ENCODE data around the gene TRAF5. TPM values are rescaled to one million over a fixed set of nuclear protein-coding genes. Genes with fewer than 3 reads are reported as not detected.
"Not testable (repeated sequence)": the region's sequence is repeated elsewhere in the genome, so short reads cannot be mapped to it uniquely, and the experiment has no call there.

TRAF5 gene
- total RNA-seq, 1 experiment from 2014 or later = 8.1 TPM

GRCh38 chr1:211347077-211347844 lies 20.6 kb downstream of the TRAF5 start:
- Histone ChIP-seq H3K4me2 (no peak overlapping the region), H3K9me2 (ENCODE audit: insufficient read depth) (no peaks in the 10 kb centered on the region), H4K20me1 (ENCODE audit: insufficient read depth) (0 out of 2 replicates have a peak, but pooled peaks cover 3% of the 10 kb centered on the region), H3K36me3 (ENCODE audit: low read depth) (no peaks in the 10 kb centered on the region), H3K4me3 (no peak overlapping the region), H3K79me2 (ENCODE audit: low read depth) (no peaks in the 10 kb centered on the region), H3F3A (ENCODE audit: insufficient read depth, low read depth) (0 out of 2 replicates have a peak, but pooled peaks cover 3% of the 10 kb centered on the region), H2AFZ (no peak overlapping the region), H3K9me3 (ENCODE audit: insufficient read depth, low read depth) (0 out of 2 replicates have a peak, but pooled peaks cover 3% of the 10 kb centered on the region), H3K4me1 (replicated peaks; ENCODE audit: insufficient read depth) (peaks cover 6% of the 10 kb centered on the region), H3K27ac (no peak overlapping the region), H3K27me3 (ENCODE audit: insufficient read depth, low read depth) (no peaks in the 10 kb centered on the region)
- no peak for TF ChIP-seq EZH2 (IDR thresholded peaks at IDR 0.05; ENCODE audit: low read depth)
- no peak for TF ChIP-seq CTCF (conservative IDR thresholded peaks at IDR 0.05)
- BruUV-seq (replicated peaks) = no TSS peak
- ChIA-PET POLR2A (ENCODE audit: unreplicated experiment) (no interaction called here), CTCF (interaction anchor here (1.2 kb wide), 1 partner anchor 9 kb away, joined by 3 read pairs; no protein-coding TSS in a partner anchor)
- intact Hi-C loops (cut with micrococcal nuclease; ENCODE audit: unreplicated experiment) = no loop called here
- no peak for DNase-seq

- no TSS peak for BruUV-seq (replicated peaks)
- POLR2A ChIA-PET (ENCODE audit: unreplicated experiment) = interaction anchor here (0.6 kb wide), 1 partner anchor 349 kb away, joined by 3 read pairs; no protein-coding TSS in a partner anchor
- H2AFZ ChIP-seq = no peak overlapping the region
- TF ChIP-seq CTCF (conservative IDR thresholded peaks at IDR 0.05) = no peak
- TF ChIP-seq EZH2 (IDR thresholded peaks at IDR 0.05; ENCODE audit: low read depth) = no peak
- H3K4me3 ChIP-seq = no peak overlapping the region
- intact Hi-C loops (cut with micrococcal nuclease; ENCODE audit: unreplicated experiment) = no loop called here
- no peak for DNase-seq
- H3K9me2 ChIP-seq (ENCODE audit: insufficient read depth) = no peaks in the 10 kb centered on the region
- 0 out of 2 replicates have a peak, but pooled peaks cover 3% of the 10 kb centered on the region for H3K9me3 ChIP-seq (ENCODE audit: insufficient read depth, low read depth)
- H3K4me2 ChIP-seq = no peak overlapping the region
- H4K20me1 ChIP-seq (ENCODE audit: insufficient read depth) = 0 out of 2 replicates have a peak, but pooled peaks cover 3% of the 10 kb centered on the region
- H3K36me3 ChIP-seq (ENCODE audit: low read depth) = no peaks in the 10 kb centered on the region
- no peaks in the 10 kb centered on the region for H3K27me3 ChIP-seq (ENCODE audit: insufficient read depth, low read depth)
- 0 out of 2 replicates have a peak, but pooled peaks cover 3% of the 10 kb centered on the region for H3F3A ChIP-seq (ENCODE audit: insufficient read depth, low read depth)
- H3K4me1 ChIP-seq (replicated peaks; ENCODE audit: insufficient read depth) = peaks cover 6% of the 10 kb centered on the region
- H3K79me2 ChIP-seq (ENCODE audit: low read depth) = no peaks in the 10 kb centered on the region
- H3K27ac ChIP-seq = no peak overlapping the region
- CTCF ChIA-PET = no interaction called here
Measured at GRCh38 chr1:211348547-211348946, 21.9 kb downstream of the TRAF5 start.

GRCh38 chr1:211349741-211350140 lies 23.1 kb downstream of the TRAF5 start:
- Histone ChIP-seq H3K79me2 (ENCODE audit: low read depth) (no peaks in the 10 kb centered on the region), H3K9me2 (ENCODE audit: insufficient read depth) (no peaks in the 10 kb centered on the region), H3K27ac (no peak overlapping the region), H3K4me3 (no peak overlapping the region), H3K27me3 (ENCODE audit: insufficient read depth, low read depth) (no peaks in the 10 kb centered on the region), H3K4me1 (replicated peaks; ENCODE audit: insufficient read depth) (peaks cover 6% of the 10 kb centered on the region), H3K36me3 (ENCODE audit: low read depth) (no peaks in the 10 kb centered on the region), H4K20me1 (ENCODE audit: insufficient read depth) (0 out of 2 replicates have a peak, but pooled peaks cover 3% of the 10 kb centered on the region), H3K4me2 (no peak overlapping the region), H2AFZ (no peak overlapping the region), H3F3A (ENCODE audit: insufficient read depth, low read depth) (0 out of 2 replicates have a peak, but pooled peaks cover 3% of the 10 kb centered on the region), H3K9me3 (ENCODE audit: insufficient read depth, low read depth) (0 out of 2 replicates have a peak, but pooled peaks cover 3% of the 10 kb centered on the region)
- ChIA-PET CTCF (interaction anchor here (0.6 kb wide), 1 partner anchor 302 kb away, joined by 7 read pairs; no protein-coding TSS in a partner anchor), POLR2A (ENCODE audit: unreplicated experiment) (no interaction called here)
- TF ChIP-seq CTCF (conservative IDR thresholded peaks at IDR 0.05) (no peak), EZH2 (IDR thresholded peaks at IDR 0.05; ENCODE audit: low read depth) (no peak)
- intact Hi-C loops (cut with micrococcal nuclease; ENCODE audit: unreplicated experiment) = no loop called here
- no peak for DNase-seq
- no TSS peak for BruUV-seq (replicated peaks)

GRCh38 chr1:211352055-211352454 lies 25.4 kb downstream of the TRAF5 start:
- H3F3A ChIP-seq (ENCODE audit: insufficient read depth, low read depth); H3K4me2 ChIP-seq; DNase-seq; BruUV-seq (replicated peaks); H3K27me3 ChIP-seq (ENCODE audit: insufficient read depth, low read depth); H2AFZ ChIP-seq; H3K27ac ChIP-seq; H3K9me3 ChIP-seq (ENCODE audit: insufficient read depth, low read depth); intact Hi-C loops (cut with micrococcal nuclease; ENCODE audit: unreplicated experiment); H3K79me2 ChIP-seq (ENCODE audit: low read depth); H3K4me1 ChIP-seq (replicated peaks; ENCODE audit: insufficient read depth); H3K36me3 ChIP-seq (ENCODE audit: low read depth); POLR2A ChIA-PET (ENCODE audit: unreplicated experiment); H3K9me2 ChIP-seq (ENCODE audit: insufficient read depth); H4K20me1 ChIP-seq (ENCODE audit: insufficient read depth); CTCF ChIA-PET; H3K4me3 ChIP-seq: not testable (repeated sequence)
